ENCODE data around the gene SLC44A3. TPM values are rescaled to one million over a fixed set of nuclear protein-coding genes. Genes with fewer than 3 reads are reported as not detected.

Gene SLC44A3
- total and polyA plus RNA-seq, 2 of the 13 experiments (the other 11 are each of a cell fraction or from before 2014, with no cell fraction given): 6.8 to 14.1 TPM

- TF ChIP-seq IKZF4 (CRISPR knock-in tag; IDR thresholded peaks at IDR 0.05; ENCODE audit: borderline replicate concordance, low read depth, not compliant biosample characterization): no peak
- TF ChIP-seq ETS1 (CRISPR knock-in tag; IDR thresholded peaks at IDR 0.05): no peak
- no peak for TF ChIP-seq ZBTB3 (CRISPR knock-in tag; IDR thresholded peaks at IDR 0.05; ENCODE audit: borderline replicate concordance, low read depth)
- TF ChIP-seq, protein P1, sequence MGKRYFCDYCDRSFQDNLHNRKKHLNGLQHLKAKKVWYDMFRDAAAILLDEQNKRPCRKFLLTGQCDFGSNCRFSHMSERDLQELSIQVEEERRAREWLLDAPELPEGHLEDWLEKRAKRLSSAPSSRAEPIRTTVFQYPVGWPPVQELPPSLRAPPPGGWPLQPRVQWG (CRISPR knock-in tag; IDR thresholded peaks at IDR 0.05; ENCODE audit: borderline replicate concordance, low read depth): no peak
- TF ChIP-seq SMARCC2 (IDR thresholded peaks at IDR 0.05): no peak
- TF ChIP-seq TCF7 (IDR thresholded peaks at IDR 0.05; ENCODE audit: low read depth): no peak
- TF ChIP-seq, protein P2, sequence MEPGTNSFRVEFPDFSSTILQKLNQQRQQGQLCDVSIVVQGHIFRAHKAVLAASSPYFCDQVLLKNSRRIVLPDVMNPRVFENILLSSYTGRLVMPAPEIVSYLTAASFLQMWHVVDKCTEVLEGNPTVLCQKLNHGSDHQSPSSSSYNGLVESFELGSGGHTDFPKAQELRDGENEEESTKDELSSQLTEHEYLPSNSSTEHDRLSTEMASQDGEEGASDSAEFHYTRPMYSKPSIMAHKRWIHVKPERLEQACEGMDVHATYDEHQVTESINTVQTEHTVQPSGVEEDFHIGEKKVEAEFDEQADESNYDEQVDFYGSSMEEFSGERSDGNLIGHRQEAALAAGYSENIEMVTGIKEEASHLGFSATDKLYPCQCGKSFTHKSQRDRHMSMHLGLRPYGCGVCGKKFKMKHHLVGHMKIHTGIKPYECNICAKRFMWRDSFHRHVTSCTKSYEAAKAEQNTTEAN (CRISPR knock-in tag; conservative IDR thresholded peaks at IDR 0.05): 0 out of 2 replicates have a peak, but pooled peaks have one; percentile 14
- no peak for TF ChIP-seq ZNF674 (CRISPR knock-in tag; IDR thresholded peaks at IDR 0.05; ENCODE audit: low read depth)
- no peak for TF ChIP-seq BHLHE40 (IDR thresholded peaks at IDR 0.05; ENCODE audit: low read length)
- no peak for TF ChIP-seq ZBTB2 (CRISPR knock-in tag; IDR thresholded peaks at IDR 0.05; ENCODE audit: low read depth)
- TF ChIP-seq ZNF350 (CRISPR knock-in tag; IDR thresholded peaks at IDR 0.05; ENCODE audit: borderline replicate concordance, low read depth): no peak
- TF ChIP-seq ZNF773 (CRISPR knock-in tag; IDR thresholded peaks at IDR 0.05; ENCODE audit: borderline replicate concordance): no peak
- TF ChIP-seq KDM5A (IDR thresholded peaks at IDR 0.05; ENCODE audit: borderline replicate concordance, low read length): no peak
- TF ChIP-seq ZNF225 (CRISPR knock-in tag; IDR thresholded peaks at IDR 0.05): no peak; the same call in 1 of the 2 replicates
- TF ChIP-seq ZNF484 (CRISPR knock-in tag; IDR thresholded peaks at IDR 0.05; ENCODE audit: borderline replicate concordance, low read depth): no peak
- TF ChIP-seq, protein P3, sequence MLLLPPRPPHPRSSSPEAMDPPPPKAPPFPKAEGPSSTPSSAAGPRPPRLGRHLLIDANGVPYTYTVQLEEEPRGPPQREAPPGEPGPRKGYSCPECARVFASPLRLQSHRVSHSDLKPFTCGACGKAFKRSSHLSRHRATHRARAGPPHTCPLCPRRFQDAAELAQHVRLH (CRISPR knock-in tag; IDR thresholded peaks at IDR 0.05; ENCODE audit: borderline replicate concordance, low read depth): 0 out of 2 replicates have a peak, but pooled peaks have one; percentile 19
- no peak for TF ChIP-seq TSC22D2 (CRISPR knock-in tag; IDR thresholded peaks at IDR 0.05; ENCODE audit: borderline replicate concordance)
- 0 out of 2 replicates have a peak, but pooled peaks have one; percentile 49 for TF ChIP-seq ZBTB25 (CRISPR knock-in tag; IDR thresholded peaks at IDR 0.05)
- TF ChIP-seq SMAD9 (CRISPR knock-in tag; IDR thresholded peaks at IDR 0.05): no peak; the same call in 1 of the 2 replicates
- no peak for TF ChIP-seq NPAS2 (CRISPR knock-in tag; IDR thresholded peaks at IDR 0.05; ENCODE audit: borderline replicate concordance)
- TF ChIP-seq, protein P4, sequence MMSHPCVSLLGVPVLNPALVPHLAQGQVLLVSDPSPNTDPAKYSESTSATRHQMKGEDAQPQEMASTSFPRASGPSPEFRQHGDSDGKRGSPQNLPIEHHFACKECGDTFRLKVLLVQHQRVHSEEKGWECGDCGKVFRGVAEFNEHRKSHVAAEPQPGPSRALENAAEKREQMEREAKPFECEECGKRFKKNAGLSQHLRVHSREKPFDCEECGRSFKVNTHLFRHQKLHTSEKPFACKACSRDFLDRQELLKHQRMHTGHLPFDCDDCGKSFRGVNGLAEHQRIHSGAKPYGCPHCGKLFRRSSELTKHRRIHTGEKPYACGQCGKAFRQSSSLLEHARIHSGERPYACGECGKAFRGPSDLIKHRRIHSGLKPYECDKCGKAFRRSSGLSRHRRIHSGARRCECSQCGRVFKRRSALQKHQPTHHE (CRISPR knock-in tag; IDR thresholded peaks at IDR 0.05; ENCODE audit: borderline replicate concordance): no peak
These were observed at the start of gene SLC44A3 (continued) for GRCh38 chr1:94819945-94820746.

All from HepG2 (cell line).